Trophoblast cell (in vitro differentiated cells and primary cell): Measurements from ENCODE around the gene DIO3.

Experiments used
- DNase-seq, 2 donors: peaks; one replicate each; pipeline ENCODE4 v3.0.0-alpha.2; 2016
- H2AFZ ChIP-seq: 2 replicates; pipeline ENCODE4 v1.6.1; 2013; ENCODE audit warnings: low read length, moderate library complexity, mild to moderate bottlenecking; ENCODE audit not compliant: insufficient read depth, poor library complexity
- H2AK5ac ChIP-seq: 2 replicates; pipeline ENCODE4 v1.6.1; 2013; ENCODE audit warnings: mild to moderate bottlenecking, low read length
- H2BK120ac ChIP-seq: 2 replicates; pipeline ENCODE4 v1.6.1; 2013; ENCODE audit warnings: low read length, mild to moderate bottlenecking, moderate library complexity; ENCODE audit not compliant: insufficient read depth, poor library complexity
- H2BK12ac ChIP-seq: 2 replicates; pipeline ENCODE4 v1.6.1; 2013; ENCODE audit warnings: mild to moderate bottlenecking, low read length, moderate library complexity
- H2BK5ac ChIP-seq: 2 replicates; pipeline ENCODE4 v1.6.1; 2013; ENCODE audit warnings: low read length, low read depth, moderate library complexity, mild to moderate bottlenecking; ENCODE audit not compliant: poor library complexity
- H3K14ac ChIP-seq: 2 replicates; pipeline ENCODE4 v1.6.1; 2013; ENCODE audit warnings: mild to moderate bottlenecking, low read length
- H3K18ac ChIP-seq: 2 replicates; pipeline ENCODE4 v1.6.1; 2013; ENCODE audit warnings: mild to moderate bottlenecking, low read length
- H3K23ac ChIP-seq: 2 replicates; pipeline ENCODE4 v1.6.1; 2013; ENCODE audit warnings: low read length
- H3K27ac ChIP-seq: 2 replicates; pipeline ENCODE4 v1.5.1; 2013; ENCODE audit warnings: low read depth, mild to moderate bottlenecking, inconsistent platforms, low read length, moderate library complexity
- H3K27me3 ChIP-seq: 2 replicates; pipeline ENCODE4 v1.6.1; 2013; ENCODE audit warnings: inconsistent platforms, mild to moderate bottlenecking, low read length, moderate library complexity; ENCODE audit not compliant: insufficient read depth
- H3K36me3 ChIP-seq, 2 experiments: 1 replicate in 1 of 2; 2 replicates in 1 of 2; pipeline ENCODE4 v1.6.1; 2013; ENCODE audit warnings: low read length in 2 of 2, mild to moderate bottlenecking in 2 of 2, moderate library complexity in 1 of 2; ENCODE audit not compliant: insufficient read depth in 2 of 2, control insufficient read depth in 1 of 2
- H3K4ac ChIP-seq: 2 replicates; pipeline ENCODE4 v1.6.1; 2013; ENCODE audit warnings: low read depth, mild to moderate bottlenecking, low read length, moderate library complexity
- H3K4me1 ChIP-seq, 2 experiments: 1 replicate in 1 of 2; 2 replicates in 1 of 2; pipeline ENCODE4 v1.6.1; 2013; ENCODE audit warnings: low read length in 2 of 2, mild to moderate bottlenecking in 2 of 2, moderate library complexity in 1 of 2; ENCODE audit not compliant: insufficient read depth in 2 of 2, control insufficient read depth in 1 of 2
- H3K4me2 ChIP-seq: 2 replicates; pipeline ENCODE4 v1.6.1; 2013; ENCODE audit warnings: inconsistent platforms, mild to moderate bottlenecking, low read length, moderate library complexity
- H3K4me3 ChIP-seq: 2 replicates; pipeline ENCODE4 v1.5.1; 2013; ENCODE audit warnings: mild to moderate bottlenecking, low read depth, low read length, inconsistent platforms
- H3K79me1 ChIP-seq: one replicate; pipeline ENCODE4 v1.6.1; 2013; ENCODE audit warnings: low read length
- H3K79me2 ChIP-seq: 2 replicates; pipeline ENCODE4 v1.6.1; 2013; ENCODE audit warnings: low read length, mild to moderate bottlenecking; ENCODE audit not compliant: control insufficient read depth, insufficient read depth, poor library complexity
- H3K9ac ChIP-seq: 2 replicates; pipeline ENCODE4 v1.6.1; 2013; ENCODE audit warnings: mild to moderate bottlenecking, low read length
- H3K9me3 ChIP-seq: 2 replicates; pipeline ENCODE4 v1.6.1; 2013; ENCODE audit warnings: low read depth, mild to moderate bottlenecking, control low read depth, inconsistent platforms, low read length; ENCODE audit not compliant: insufficient read depth
- H4K12ac ChIP-seq: 2 replicates; pipeline ENCODE4 v1.6.1; 2013; ENCODE audit warnings: low read depth, mild to moderate bottlenecking, low read length, moderate library complexity
- H4K8ac ChIP-seq: 2 replicates; pipeline ENCODE4 v1.6.1; 2013; ENCODE audit warnings: low read depth, mild to moderate bottlenecking, low read length, moderate library complexity
- H4K91ac ChIP-seq: one replicate; pipeline ENCODE4 v1.6.1; 2013; ENCODE audit warnings: low read depth, mild to moderate bottlenecking, low read length, moderate library complexity
- WGBS: extraction: QIAGEN DNeasy Blood & Tissue Kit; methylation state at CpG from one replicate; pipeline ENCODE4 v1.1.7; 2013; ENCODE audit warnings: missing lambda C conversion rate; ENCODE audit not compliant: insufficient read length, insufficient coverage; ENCODE audit errors: extremely low coverage; 5-methylcytosine and 5-hydroxymethylcytosine counted together

The DIO3 gene

GRCh38 chr14:101581806-101582205, 20.5 kb downstream of the DIO3 start:
- H4K91ac ChIP-seq = no peak overlapping the region
- H3K27me3 ChIP-seq = no peaks in the 10 kb centered on the region
- H3K79me2 ChIP-seq = no peaks in the 10 kb centered on the region
- H3K9me3 ChIP-seq = peaks cover 5% of the 10 kb centered on the region
- no peak overlapping the region for H3K14ac ChIP-seq
- H4K12ac ChIP-seq = no peak overlapping the region
- H2AK5ac ChIP-seq = no peak overlapping the region
- whole genome bisulfite sequencing = no CpG with 5 or more reads among the region's 9 CpGs
- H3K18ac ChIP-seq = no peak overlapping the region
- H3K4me3 ChIP-seq = no peak overlapping the region
- H2BK12ac ChIP-seq = no peak overlapping the region
- H3K27ac ChIP-seq = no peak overlapping the region
- H2AFZ ChIP-seq = no peak overlapping the region
- no peaks in the 10 kb centered on the region for H3K4me1 ChIP-seq
- H3K9ac ChIP-seq = no peak overlapping the region
- H3K4me2 ChIP-seq = no peak overlapping the region
- H4K8ac ChIP-seq = no peak overlapping the region
- DNase-seq = no peak
- H3K23ac ChIP-seq = no peak overlapping the region
- no peak overlapping the region for H3K4ac ChIP-seq
- H2BK5ac ChIP-seq = no peak overlapping the region
- no peak overlapping the region for H2BK120ac ChIP-seq
- H3K79me1 ChIP-seq = no peaks in the 10 kb centered on the region
- H3K36me3 ChIP-seq = no peaks in the 10 kb centered on the region

GRCh38 chr14:101582294-101582693, 21.0 kb downstream of the DIO3 start:
- Histone ChIP-seq H3K27ac (no peak overlapping the region), H3K4ac (no peak overlapping the region), H4K8ac (no peak overlapping the region), H3K9me3 (peaks cover 5% of the 10 kb centered on the region), H2BK120ac (no peak overlapping the region), H3K9ac (no peak overlapping the region), H3K4me3 (no peak overlapping the region), H3K36me3 (no peaks in the 10 kb centered on the region), H3K4me1 (no peaks in the 10 kb centered on the region), H2BK12ac (no peak overlapping the region), H4K12ac (no peak overlapping the region), H2BK5ac (no peak overlapping the region), H3K79me2 (no peaks in the 10 kb centered on the region), H3K23ac (no peak overlapping the region), H3K27me3 (no peaks in the 10 kb centered on the region), H3K79me1 (no peaks in the 10 kb centered on the region), H3K4me2 (no peak overlapping the region), H3K18ac (no peak overlapping the region), H3K14ac (no peak overlapping the region), H2AFZ (no peak overlapping the region), H2AK5ac (no peak overlapping the region), H4K91ac (no peak overlapping the region)
- WGBS = no CpG with 5 or more reads among the region's 5 CpGs
- no peak for DNase-seq

GRCh38 chr14:101583006-101583714, 21.9 kb downstream of the DIO3 start:
- H4K12ac ChIP-seq = no peak overlapping the region
- H3K27ac ChIP-seq = no peak overlapping the region

GRCh38 chr14:101583715-101584054, 22.4 kb downstream of the DIO3 start:
- no peak overlapping the region for H4K8ac ChIP-seq
- H3K23ac ChIP-seq = no peak overlapping the region
- no peak overlapping the region for H2AK5ac ChIP-seq
- no peak overlapping the region for H2BK5ac ChIP-seq
- peaks cover 5% of the 10 kb centered on the region for H3K9me3 ChIP-seq
- no peak overlapping the region for H3K18ac ChIP-seq
- H3K79me1 ChIP-seq = no peaks in the 10 kb centered on the region
- H2AFZ ChIP-seq = no peak overlapping the region
- H4K12ac ChIP-seq = no peak overlapping the region
- H3K4me2 ChIP-seq = no peak overlapping the region
- peaks cover 0 to 2% of the 10 kb centered on the region in 2 experiments for H3K4me1 ChIP-seq
- H3K79me2 ChIP-seq = no peaks in the 10 kb centered on the region
- no CpG with 5 or more reads among the region's 7 CpGs for WGBS
- no peak overlapping the region for H4K91ac ChIP-seq
- H3K9ac ChIP-seq = no peak overlapping the region
- no peak overlapping the region for H3K14ac ChIP-seq
- DNase-seq = no peak
- no peak overlapping the region for H3K4ac ChIP-seq
- H3K36me3 ChIP-seq = no peaks in the 10 kb centered on the region
- H2BK12ac ChIP-seq = no peak overlapping the region
- no peak overlapping the region for H3K4me3 ChIP-seq
- no peaks in the 10 kb centered on the region for H3K27me3 ChIP-seq
- no peak overlapping the region for H2BK120ac ChIP-seq
- H3K27ac ChIP-seq = no peak overlapping the region

More at GRCh38 chr14:101583006-101583714, 21.9 kb downstream of the DIO3 start:
- Histone ChIP-seq H2AK5ac (no peak overlapping the region), H3K14ac (no peak overlapping the region), H3K36me3 (no peaks in the 10 kb centered on the region), H3K4me3 (no peak overlapping the region), H2BK12ac (no peak overlapping the region), H4K8ac (no peak overlapping the region), H2AFZ (no peak overlapping the region), H3K4me2 (no peak overlapping the region), H4K91ac (no peak overlapping the region), H3K79me2 (no peaks in the 10 kb centered on the region), H3K18ac (no peak overlapping the region), H2BK5ac (no peak overlapping the region), H3K4ac (no peak overlapping the region), H3K23ac (no peak overlapping the region), H3K9me3 (peaks cover 5% of the 10 kb centered on the region), H3K79me1 (no peaks in the 10 kb centered on the region), H2BK120ac (no peak overlapping the region), H3K4me1 (no peaks in the 10 kb centered on the region), H3K9ac (no peak overlapping the region), H3K27me3 (no peaks in the 10 kb centered on the region)
- no peak for DNase-seq
- WGBS = no CpG with 5 or more reads among the region's 18 CpGs
